H9 (cell line): ENCODE results near the gene MYL11. TPM values are rescaled to one million over a fixed set of nuclear protein-coding genes. Genes with fewer than 3 reads are reported as not detected.

ENCODE experiments used
- DNase-seq: peaks from one replicate; pipeline ENCODE4 v3.0.0-alpha.2; 2017
- H2AFZ ChIP-seq: one replicate; pipeline ENCODE4 v1.6.1; 2013; ENCODE audit warnings: mild to moderate bottlenecking, low read length, control low read depth, moderate library complexity
- H2AK5ac ChIP-seq: 2 replicates; pipeline ENCODE4 v1.6.1; 2013; ENCODE audit warnings: low read length, control low read depth, mixed read lengths; ENCODE audit not compliant: insufficient read length
- H2BK120ac ChIP-seq: one replicate; pipeline ENCODE4 v1.6.1; 2013; ENCODE audit warnings: low read depth, mild to moderate bottlenecking, low read length, control low read depth, inconsistent platforms; ENCODE audit not compliant: poor library complexity, severe bottlenecking
- H2BK12ac ChIP-seq: 2 replicates; pipeline ENCODE4 v1.6.1; 2013; ENCODE audit warnings: low read length, control low read depth, mixed read lengths, low read depth; ENCODE audit not compliant: insufficient read length
- H2BK15ac ChIP-seq: 2 replicates; pipeline ENCODE4 v1.6.1; 2013; ENCODE audit warnings: low read depth, low read length, control low read depth
- H2BK20ac ChIP-seq: one replicate; pipeline ENCODE4 v1.6.1; 2013; ENCODE audit warnings: low read depth, mild to moderate bottlenecking, low read length, control low read depth, inconsistent platforms; ENCODE audit not compliant: poor library complexity, severe bottlenecking
- H2BK5ac ChIP-seq: 2 replicates; pipeline ENCODE4 v1.6.1; 2013; ENCODE audit warnings: low read length, control low read depth, mixed read lengths; ENCODE audit not compliant: insufficient read length
- H3K14ac ChIP-seq: 2 replicates; pipeline ENCODE4 v1.6.1; 2013; ENCODE audit warnings: low read length, control low read depth; ENCODE audit not compliant: insufficient read depth
- H3K18ac ChIP-seq: 2 replicates; pipeline ENCODE4 v1.6.1; 2013; ENCODE audit warnings: low read depth, mild to moderate bottlenecking, mixed read lengths, low read length, control low read depth; ENCODE audit not compliant: insufficient read length
- H3K23ac ChIP-seq: 2 replicates; pipeline ENCODE4 v1.6.1; 2013; ENCODE audit warnings: low read length, control low read depth, mixed read lengths, low read depth; ENCODE audit not compliant: insufficient read length
- H3K23me2 ChIP-seq: 2 replicates; pipeline ENCODE4 v1.6.1; 2013; ENCODE audit warnings: low read depth, mild to moderate bottlenecking, mixed read lengths, low read length, control low read depth; ENCODE audit not compliant: insufficient read length, poor library complexity, severe bottlenecking
- H3K27ac ChIP-seq: 2 replicates; pipeline ENCODE4 v1.5.1; 2013; ENCODE audit warnings: low read length, control low read depth, mixed read lengths, low read depth; ENCODE audit not compliant: insufficient read length
- H3K27me3 ChIP-seq: 2 replicates; pipeline ENCODE4 v1.6.1; 2013; ENCODE audit warnings: low read length, control low read depth, inconsistent platforms; ENCODE audit not compliant: insufficient read depth
- H3K4ac ChIP-seq: 2 replicates; pipeline ENCODE4 v1.6.1; 2013; ENCODE audit warnings: low read depth, mild to moderate bottlenecking, control low read depth, inconsistent platforms, low read length, moderate library complexity
- H3K4me1 ChIP-seq: 2 replicates; pipeline ENCODE4 v1.6.1; 2013; ENCODE audit warnings: low read length, control low read depth, inconsistent platforms; ENCODE audit not compliant: insufficient read depth
- H3K4me2 ChIP-seq: 2 replicates; pipeline ENCODE4 v1.6.1; 2013; ENCODE audit warnings: low read length, control low read depth, mixed read lengths; ENCODE audit not compliant: insufficient read length, insufficient read depth
- H3K56ac ChIP-seq: 2 replicates; pipeline ENCODE4 v1.6.1; 2013; ENCODE audit warnings: low read depth, mild to moderate bottlenecking, mixed read lengths, low read length, control low read depth; ENCODE audit not compliant: insufficient read length
- H3K79me1 ChIP-seq: 2 replicates; pipeline ENCODE4 v1.6.1; 2013; ENCODE audit warnings: low read depth, mild to moderate bottlenecking, moderate library complexity, low read length, control low read depth, inconsistent platforms; ENCODE audit not compliant: insufficient read depth, poor library complexity, severe bottlenecking
- H3K79me2 ChIP-seq: 2 replicates; pipeline ENCODE4 v1.6.1; 2013; ENCODE audit warnings: low read length, control low read depth, inconsistent platforms; ENCODE audit not compliant: insufficient read depth
- H3K9ac ChIP-seq: 2 replicates; pipeline ENCODE4 v1.6.1; 2013; ENCODE audit warnings: low read length, control low read depth, mixed read lengths; ENCODE audit not compliant: insufficient read length; ENCODE audit errors: extremely low read depth
- H3K9me3 ChIP-seq: one replicate; pipeline ENCODE4 v1.6.1; 2013; ENCODE audit warnings: low read depth, low read length, inconsistent platforms; ENCODE audit not compliant: control insufficient read depth
- H3T11ph ChIP-seq: one replicate; pipeline ENCODE4 v1.6.1; 2013; ENCODE audit warnings: mild to moderate bottlenecking, low read length, control low read depth, inconsistent platforms
- H4K20me1 ChIP-seq: one replicate; pipeline ENCODE4 v1.6.1; 2013; ENCODE audit not compliant: control insufficient read depth, insufficient read length, insufficient read depth
- H4K5ac ChIP-seq: 2 replicates; pipeline ENCODE4 v1.6.1; 2013; ENCODE audit warnings: low read depth, mild to moderate bottlenecking, mixed read lengths, low read length, control low read depth; ENCODE audit not compliant: insufficient read length
- H4K8ac ChIP-seq: replicated peaks from 2 replicates; pipeline ENCODE4 v1.6.1; 2013; ENCODE audit warnings: low read length, control low read depth, mixed read lengths, low read depth; ENCODE audit not compliant: insufficient read length
- H4K91ac ChIP-seq: 2 replicates; pipeline ENCODE4 v1.6.1; 2013; ENCODE audit warnings: low read depth, mild to moderate bottlenecking, moderate library complexity, mixed read lengths, low read length, control low read depth; ENCODE audit not compliant: insufficient read length
- H3K27ac Mint-ChIP-seq, 3 experiments: 2 replicates in 2 of 3; 3 replicates in 1 of 3; pipeline ENCODE4 v1.8.0; 2020 to 2021; ENCODE audit warnings: mixed read lengths in 3 of 3, mild to moderate bottlenecking in 1 of 3, moderate library complexity in 1 of 3
- H3K27me3 Mint-ChIP-seq: 2 replicates; pipeline ENCODE4 v1.8.0; 2021; ENCODE audit warnings: low read depth, mild to moderate bottlenecking, moderate library complexity, mixed read lengths
- H3K36me3 Mint-ChIP-seq, 3 experiments: 2 replicates in 2 of 3; 3 replicates in 1 of 3; pipeline ENCODE4 v1.8.0; 2020 to 2021; ENCODE audit warnings: low read depth in 3 of 3, mixed read lengths in 3 of 3; ENCODE audit not compliant: insufficient read depth in 1 of 3
- H3K4me1 Mint-ChIP-seq, 2 experiments: 2 replicates each; pipeline ENCODE4 v1.8.0; 2020; ENCODE audit warnings: mixed read lengths in 2 of 2
- H3K4me3 Mint-ChIP-seq, 2 experiments: 2 replicates in 1 of 2; 3 replicates in 1 of 2; pipeline ENCODE4 v1.8.0; 2020 to 2021; ENCODE audit warnings: mild to moderate bottlenecking in 2 of 2, mixed read lengths in 2 of 2, moderate library complexity in 1 of 2
- H3K9me3 Mint-ChIP-seq, 2 experiments: 2 replicates in 1 of 2; 3 replicates in 1 of 2; pipeline ENCODE4 v1.8.0; 2020; ENCODE audit warnings: mild to moderate bottlenecking in 2 of 2, mixed read lengths in 2 of 2, moderate library complexity in 1 of 2
- CTCF ChIP-seq: fragments of 200-600 bp; sonication (generic); conservative IDR thresholded peaks from 3 replicates; pipeline ENCODE4 v1.8.0; 2021; ENCODE audit warnings: antibody characterized with exemption, mild to moderate bottlenecking
- WGBS: extraction: QIAGEN DNeasy Blood & Tissue Kit; methylation state at CpG from one replicate; pipeline ENCODE4 v1.1.7; 2013; ENCODE audit warnings: missing lambda C conversion rate, low lambda C conversion rate, mixed read lengths; ENCODE audit not compliant: insufficient read length; ENCODE audit errors: extremely low coverage; 5-methylcytosine and 5-hydroxymethylcytosine counted together
- total RNA-seq: library from RNA; stranded (reverse); gene quantifications from 2 replicates; pipeline ENCODE4 v1.2.1, GENCODE V29; 2021

Gene MYL11
- total RNA-seq, 1 experiment from 2014 or later = 0.70 TPM

- H3K4me1 ChIP-seq = no peaks in the 10 kb centered on the region
- no peak overlapping the region for H3T11ph ChIP-seq
- H2AFZ ChIP-seq = no peak overlapping the region
- H3K4me3 Mint-ChIP-seq = no peak overlapping the region
- no peaks in the 10 kb centered on the region for H4K20me1 ChIP-seq
- no peak overlapping the region for H4K91ac ChIP-seq
- no peak overlapping the region for H3K14ac ChIP-seq
- no CpG with 5 or more reads among the region's 6 CpGs for WGBS
- no peak overlapping the region for H2BK12ac ChIP-seq
- H3K9me3 ChIP-seq = no peaks in the 10 kb centered on the region
- no peak overlapping the region for H3K4me2 ChIP-seq
- H4K8ac ChIP-seq = no peak overlapping the region
- H3K4me1 Mint-ChIP-seq = peaks cover 7 to 15% of the 10 kb centered on the region in 2 experiments
- H3K23me2 ChIP-seq = peaks cover 5% of the 10 kb centered on the region
- no peak overlapping the region for H2BK20ac ChIP-seq
- no peaks in the 10 kb centered on the region for H3K27me3 Mint-ChIP-seq
- peaks cover 26 to 42% (median 38%) of the 10 kb centered on the region in 3 experiments; a peak in 6 of 7 replicates for H3K36me3 Mint-ChIP-seq
- 0 out of 7 replicates have a peak overlapping the region, but pooled peaks of 1 of the 3 experiments have one; percentile 10 for H3K27ac Mint-ChIP-seq
- no peak for DNase-seq
- 0 out of 2 replicates have a peak, but pooled peaks cover 1% of the 10 kb centered on the region for H3K79me2 ChIP-seq
- no peaks in the 10 kb centered on the region for H3K27me3 ChIP-seq
- no peak overlapping the region for H2BK5ac ChIP-seq
- H3K9ac ChIP-seq = no peak overlapping the region
- TF ChIP-seq CTCF = no peak
- H2BK120ac ChIP-seq = no peak overlapping the region
- H4K5ac ChIP-seq = no peak overlapping the region
- no peaks in the 10 kb centered on the region for H3K9me3 Mint-ChIP-seq
- no peak overlapping the region for H3K27ac ChIP-seq
- H3K4ac ChIP-seq = no peak overlapping the region
- H3K18ac ChIP-seq = no peak overlapping the region
- H3K23ac ChIP-seq = no peak overlapping the region
- no peaks in the 10 kb centered on the region for H3K79me1 ChIP-seq
- H2AK5ac ChIP-seq = no peak overlapping the region
- H3K56ac ChIP-seq = no peak overlapping the region
- H2BK15ac ChIP-seq = no peak overlapping the region
Observed at GRCh38 chr16:30413112-30413806, 38.7 kb downstream of the MYL11 start.
